GM21515 (cell line): ENCODE measurements around the gene DUSP23.
A peak's percentile ranks its signal among the peaks of the same experiment; 100 is the strongest.

Experiments used
- ATAC-seq: cut with Tn5 transposase; IDR thresholded peaks from one replicate; pipeline ENCODE4 v1.9.1; 2021; ENCODE audit not compliant: unreplicated experiment

Gene DUSP23

DNA sequence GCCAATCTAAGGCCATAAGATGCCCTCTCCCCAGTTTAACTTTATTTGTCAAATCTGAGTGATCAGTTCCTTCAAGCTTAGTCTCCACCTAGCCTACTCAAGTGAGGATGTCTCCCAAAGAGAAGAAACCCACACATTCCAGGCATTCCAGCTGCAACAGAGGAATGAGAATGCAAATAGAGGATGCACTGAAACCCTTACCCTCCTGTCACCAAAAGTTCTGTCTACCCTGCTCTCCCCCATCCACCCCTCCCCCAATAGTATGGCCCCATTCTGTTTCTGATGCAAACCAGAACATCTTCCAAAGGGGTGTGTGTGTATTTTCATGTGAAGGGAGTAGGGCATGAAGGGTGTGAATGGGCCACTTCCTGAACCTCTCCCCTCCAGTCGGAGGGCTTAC, 3.0 kb downstream of the DUSP23 start:
- no peak for ATAC-seq

DNA sequence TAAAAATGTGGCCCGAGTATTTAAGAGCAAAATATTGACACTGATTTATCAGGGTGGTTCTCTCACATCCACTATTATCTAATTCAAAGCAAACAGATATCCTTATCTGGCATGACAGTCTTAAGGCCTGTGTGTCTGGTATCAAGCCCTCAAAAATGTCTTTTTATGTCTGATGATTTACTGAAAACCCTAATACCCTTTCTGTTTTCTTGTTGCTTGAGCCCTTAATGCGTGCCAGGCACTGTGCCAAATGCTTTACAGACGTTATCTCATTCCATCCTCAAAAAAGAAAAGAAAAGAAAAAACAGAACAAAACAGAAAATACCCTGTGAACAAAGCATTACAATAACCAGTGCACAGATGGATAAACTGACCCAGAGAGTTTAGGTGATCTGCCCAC, 5.7 kb downstream of the DUSP23 start:
- ATAC-seq = no peak

DNA sequence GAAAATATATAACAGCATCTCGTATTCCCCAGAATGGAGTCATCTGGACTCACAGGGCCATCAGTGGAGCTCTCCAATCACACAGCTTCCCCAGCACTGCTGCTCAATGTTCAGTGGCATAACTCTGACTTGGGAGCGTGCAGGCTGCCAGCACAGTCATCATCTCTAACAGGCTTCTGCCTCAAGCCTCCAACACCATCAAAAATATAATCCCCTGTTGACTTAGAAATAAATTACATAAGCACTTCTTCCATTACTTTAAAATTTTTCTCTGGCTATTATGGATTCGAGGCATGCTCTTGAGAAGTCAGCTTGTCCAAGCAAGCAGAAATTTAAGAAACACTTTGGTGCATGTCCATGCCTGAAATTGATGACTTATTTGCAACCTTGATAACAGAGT, 6.2 kb downstream of the DUSP23 start:
- ATAC-seq = no peak

DNA sequence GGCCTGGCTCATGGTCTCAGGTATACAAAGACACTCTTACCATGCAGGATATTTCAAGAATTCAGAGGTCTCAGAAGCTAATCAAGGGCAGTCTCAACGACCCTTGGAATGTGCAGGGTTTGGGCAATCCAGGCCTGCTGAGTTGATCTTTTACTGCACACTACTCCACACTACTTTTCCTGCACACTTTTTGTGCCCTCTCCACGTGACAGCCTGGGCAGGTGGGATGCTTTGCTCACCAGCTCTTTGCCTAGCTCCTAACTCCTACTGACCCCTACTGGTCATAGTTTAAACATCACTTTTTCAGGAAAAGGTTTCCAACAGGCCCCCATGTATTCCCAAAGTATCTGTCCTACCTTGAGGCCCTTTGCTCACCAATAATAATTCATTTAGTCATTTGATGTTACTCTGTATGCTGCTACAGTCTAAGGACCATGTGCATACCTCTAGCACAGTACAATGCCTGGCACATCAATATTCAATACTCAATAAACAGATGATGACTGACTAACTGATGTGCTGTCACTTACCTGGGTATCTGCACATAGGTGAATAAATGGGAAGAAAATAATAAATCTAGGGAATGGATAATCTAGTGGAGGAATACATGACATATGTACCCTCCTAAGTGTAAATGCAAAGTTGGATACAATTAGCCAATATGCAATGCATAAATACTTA, 9.6 kb downstream of the DUSP23 start:
- ATAC-seq = no peak

DNA sequence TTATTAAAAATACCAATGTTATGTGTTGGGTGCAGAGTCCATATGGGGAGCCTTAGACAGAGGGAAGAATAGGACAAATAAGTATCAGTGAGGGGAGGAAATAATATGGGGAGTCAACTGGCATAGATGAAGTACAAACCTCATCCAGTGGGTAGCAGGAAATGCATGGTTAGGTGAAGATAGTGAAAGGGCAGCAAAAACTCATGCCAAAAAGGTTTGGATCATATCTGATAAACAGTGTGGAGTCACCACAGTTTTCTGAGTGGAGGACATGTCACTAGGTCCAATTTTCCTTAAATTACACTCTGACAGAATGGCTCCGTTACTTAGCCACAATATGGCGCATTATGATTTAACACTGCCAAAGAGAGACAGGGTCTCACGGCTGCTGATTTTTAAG, 10.3 kb downstream of the DUSP23 start:
- no peak for ATAC-seq

DNA sequence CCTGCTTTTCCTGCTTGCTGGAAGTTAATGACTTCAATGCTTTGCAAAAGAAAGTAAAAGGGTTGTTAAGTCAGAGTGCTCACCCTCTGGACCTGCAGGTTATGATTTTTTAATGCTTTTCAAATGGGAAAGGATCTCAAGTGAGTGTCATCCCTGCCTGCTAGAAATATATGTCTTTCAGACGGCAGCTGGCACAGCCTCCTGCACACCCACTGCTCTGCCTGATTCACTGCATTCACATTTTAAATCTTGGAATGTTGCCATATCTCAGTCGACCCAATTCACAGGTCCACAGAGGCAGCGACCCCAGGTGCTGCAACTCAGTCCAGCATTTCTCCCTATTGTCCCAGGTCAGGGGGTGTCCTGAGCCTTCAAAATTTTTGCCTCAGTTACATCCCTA, 10.7 kb downstream of the DUSP23 start:
- no peak for ATAC-seq

DNA sequence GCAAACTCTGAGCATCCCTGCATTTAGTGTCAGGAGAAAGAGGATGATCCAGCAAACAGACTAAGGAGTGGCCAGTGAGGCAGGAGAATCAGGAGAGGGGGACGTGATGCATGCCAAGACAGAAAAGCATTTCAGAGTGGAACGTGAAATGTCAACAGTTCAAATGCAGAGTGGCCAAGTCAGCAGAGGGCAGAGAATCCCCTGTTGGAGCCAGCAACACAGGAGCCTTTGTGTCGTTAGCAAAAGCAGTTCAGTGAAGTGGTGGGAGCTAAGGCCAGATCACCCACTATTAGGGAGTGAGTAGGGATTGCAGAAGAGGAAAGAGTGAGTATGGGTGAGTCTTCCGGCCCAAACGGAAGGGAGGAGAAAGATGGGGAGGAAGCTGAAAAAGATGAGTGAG, 14.8 kb downstream of the DUSP23 start:
- ATAC-seq = no peak

DNA sequence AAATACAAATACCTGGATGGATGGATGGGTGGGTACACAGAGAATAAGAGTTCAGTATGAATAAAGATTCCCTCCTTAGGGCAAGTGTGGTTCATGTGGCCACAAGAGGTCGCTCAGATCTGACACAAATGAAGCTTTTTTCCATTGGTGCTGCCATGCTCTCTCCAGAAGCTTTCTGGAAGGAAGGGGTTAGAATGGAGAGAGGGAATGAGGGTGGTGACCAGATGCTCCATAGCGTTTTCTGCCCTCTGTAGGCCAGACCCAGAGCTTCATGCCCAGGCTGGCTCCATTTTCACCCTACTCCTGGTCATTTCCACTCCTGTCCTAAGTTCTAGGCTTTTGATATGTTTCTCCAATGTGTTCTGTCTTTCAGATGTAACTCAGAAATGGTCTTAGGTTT, 18.1 kb downstream of the DUSP23 start:
- no peak for ATAC-seq

DNA sequence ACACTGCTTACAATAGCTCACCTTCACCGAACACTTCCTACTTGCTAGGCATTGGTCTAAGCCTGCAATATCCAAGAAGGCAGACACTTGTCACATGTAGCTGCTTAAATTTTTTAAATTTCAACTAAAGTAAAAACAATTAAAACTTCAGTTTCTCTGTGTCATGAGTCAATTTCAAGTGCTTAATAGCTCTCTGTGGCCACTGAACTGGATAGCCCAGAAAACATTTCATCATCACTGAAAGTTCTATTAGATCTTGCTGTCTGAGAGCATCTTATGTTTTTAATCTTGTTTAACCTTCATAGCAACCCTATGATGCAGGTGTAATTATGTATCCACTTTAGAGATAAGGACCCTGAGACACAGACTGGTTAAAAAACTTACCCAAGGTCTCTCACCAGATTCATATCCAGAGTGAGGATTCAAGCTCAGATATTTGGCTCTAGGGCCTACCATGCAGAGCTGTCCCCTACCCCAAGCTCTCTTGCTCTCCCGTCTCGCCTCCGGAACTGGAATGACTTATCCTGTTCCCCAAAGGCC, 18.8 kb downstream of the DUSP23 start:
- ATAC-seq = no peak

DNA sequence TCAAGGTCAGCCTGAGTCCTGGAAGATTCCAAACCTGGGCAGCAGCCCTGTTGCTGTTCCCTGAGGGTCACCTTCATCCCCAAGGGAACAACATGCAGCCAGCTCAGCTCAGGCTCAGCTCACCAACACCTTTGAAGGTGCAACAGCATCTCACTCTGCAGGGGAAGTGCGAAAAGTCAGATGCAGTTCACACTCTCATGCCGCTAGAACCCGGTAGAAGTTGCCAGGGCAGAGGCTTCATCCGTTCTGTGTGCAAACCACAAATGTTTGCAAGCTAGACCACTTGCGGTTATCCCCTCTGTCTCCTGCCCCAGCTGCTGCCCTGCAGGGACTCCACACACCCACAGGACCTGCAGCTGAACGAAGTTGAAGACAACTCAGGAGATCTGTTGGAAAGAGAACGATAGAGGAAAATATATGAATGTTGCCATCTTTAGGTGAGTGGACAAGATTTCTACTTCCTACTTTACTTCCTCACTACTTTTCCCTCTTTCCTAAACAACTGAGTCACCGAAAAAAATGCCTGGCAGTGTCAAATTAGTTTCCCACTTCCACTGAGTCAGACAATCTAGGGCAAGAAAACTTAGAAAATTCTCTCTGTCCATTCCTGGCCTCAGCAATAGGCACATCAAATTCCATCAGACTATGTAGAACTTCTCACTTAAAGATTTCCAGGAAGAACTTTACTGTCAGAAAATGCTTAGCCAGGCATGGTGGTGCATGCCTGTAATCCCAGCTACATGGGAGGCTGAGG, 19.6 kb downstream of the DUSP23 start:
- no peak for ATAC-seq

DNA sequence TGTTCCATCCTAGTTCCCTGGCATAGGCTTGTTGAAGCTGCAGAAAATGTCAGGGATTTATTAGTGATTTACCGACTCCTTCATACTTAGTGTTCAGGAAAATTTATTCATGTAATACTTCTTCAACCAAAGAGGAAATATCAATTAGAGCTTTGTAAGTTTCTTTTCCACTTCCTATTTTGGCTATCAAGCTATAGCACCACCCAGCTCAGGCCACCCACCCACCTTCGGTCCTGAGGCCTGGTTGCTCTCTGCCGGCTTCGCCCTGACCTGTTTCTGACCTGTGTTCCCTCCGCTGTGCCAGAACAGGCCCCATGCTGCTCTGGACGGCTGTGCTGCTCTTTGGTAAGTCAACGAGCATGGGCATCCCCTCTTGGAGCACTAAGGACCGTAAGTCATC, 21.3 kb downstream of the DUSP23 start, which contains the start of gene FCRL6:
Gene FCRL6, plus strand, starts transcription at position 250 of the 400 bp plus-strand sequence. Its CDS starts 65 bp downstream, at position 315.
- ATAC-seq = no peak

DNA sequence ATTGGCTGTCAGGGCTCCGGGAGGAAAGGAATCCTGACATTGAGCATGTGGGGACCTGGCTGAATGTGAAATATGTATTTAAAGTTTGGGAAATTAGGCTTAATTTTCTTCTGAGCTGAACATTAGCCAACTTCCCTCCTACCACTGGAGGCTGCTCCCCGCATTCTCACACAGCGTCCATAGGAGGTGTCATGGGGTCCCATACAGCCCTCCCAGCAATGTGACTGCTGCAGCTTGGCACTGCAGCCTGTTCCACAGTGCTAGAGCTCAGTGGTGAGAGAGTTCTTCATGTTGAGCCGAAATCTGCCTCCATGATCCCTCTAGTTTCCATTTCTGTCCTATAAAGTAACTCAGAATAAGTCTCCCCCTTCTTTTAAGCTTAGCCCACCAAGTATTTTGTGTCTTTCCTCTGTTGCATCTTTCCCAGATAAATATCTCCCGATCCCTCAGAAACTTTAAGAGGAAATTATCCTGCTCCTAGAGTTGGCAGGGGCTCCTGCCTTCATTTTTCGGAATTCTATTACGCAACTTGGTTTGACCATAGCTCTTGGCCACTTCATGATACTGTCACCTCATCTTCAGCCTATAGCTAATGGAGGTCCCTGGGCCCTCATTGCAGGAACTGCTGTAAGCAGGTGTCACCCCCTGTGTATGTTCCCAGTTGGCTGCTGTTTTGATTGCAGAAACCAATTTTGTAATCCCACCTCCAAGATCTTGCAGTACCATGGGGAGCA, 23.4 kb downstream of the DUSP23 start:
- no peak for ATAC-seq

DNA sequence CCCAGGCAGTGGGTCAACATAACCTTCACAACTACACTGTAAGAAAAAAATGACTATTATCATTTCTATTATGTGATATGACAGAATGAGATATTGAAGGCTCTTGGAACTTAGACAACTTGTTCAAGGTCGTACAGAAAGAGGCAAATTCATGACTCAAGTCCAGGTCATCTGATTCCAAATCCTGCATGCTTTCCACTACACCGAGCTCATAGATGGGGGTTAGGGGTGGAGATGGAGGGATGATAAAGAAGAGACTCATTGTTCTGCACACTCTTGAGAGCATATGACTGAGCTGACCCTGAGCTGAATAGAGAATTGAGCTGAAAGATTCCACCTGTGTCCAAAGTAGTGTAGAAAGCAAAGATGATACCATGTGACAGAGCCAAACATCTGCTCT, 24.2 kb downstream of the DUSP23 start:
- no peak for ATAC-seq

DNA sequence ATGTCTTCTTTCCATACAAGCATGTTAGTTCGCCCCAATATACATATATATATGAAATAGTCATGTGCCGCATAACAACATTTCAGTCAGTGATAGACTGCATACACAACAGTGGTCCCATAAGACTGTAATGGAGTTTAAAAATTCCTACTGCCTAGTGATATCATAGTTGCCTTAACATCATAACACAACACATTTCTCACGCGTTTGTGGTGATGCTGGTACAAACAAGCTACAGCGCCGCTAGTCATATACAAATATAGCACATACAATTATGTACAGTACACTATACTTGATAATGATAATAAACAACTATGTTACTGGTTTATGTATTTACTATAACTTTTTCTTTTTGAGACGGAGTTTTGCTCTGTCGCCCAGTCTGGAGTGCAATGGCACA, 35.2 kb downstream of the DUSP23 start:
- no peak for ATAC-seq

DNA sequence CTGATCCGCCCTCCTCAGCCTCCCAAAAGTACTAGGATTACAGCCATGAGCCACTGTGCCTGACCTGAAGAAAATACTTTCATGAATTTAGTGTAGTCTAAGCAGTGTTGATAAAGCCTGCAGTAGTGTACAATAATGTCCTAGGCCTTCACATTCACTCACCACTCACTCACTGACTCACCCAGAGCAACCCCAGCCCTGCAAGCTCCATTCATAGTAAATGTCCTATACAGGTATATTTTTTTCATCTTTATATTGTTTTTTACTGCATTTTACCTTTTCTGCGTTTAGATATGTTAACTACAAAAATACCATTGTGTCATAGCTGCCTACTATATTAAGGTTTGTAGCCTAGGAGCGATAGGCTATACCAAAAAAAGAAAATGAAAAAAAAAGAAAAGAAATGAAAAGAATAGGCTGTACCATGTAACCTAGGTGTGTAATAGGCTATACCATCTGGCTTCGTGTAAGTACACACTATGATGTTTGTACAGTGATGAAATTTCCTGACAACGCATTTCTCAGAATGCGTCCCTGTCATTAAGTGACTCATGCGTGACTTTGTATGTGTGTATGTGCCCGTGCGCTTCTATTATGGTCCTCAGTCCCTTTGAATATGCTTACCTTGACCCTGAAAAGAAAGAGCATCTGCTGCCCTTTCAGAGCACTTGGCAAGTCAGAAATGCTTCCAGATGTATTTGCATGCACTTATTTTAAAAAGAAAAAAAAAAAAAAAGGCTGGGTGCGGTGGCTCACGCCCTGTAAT, 36.7 kb downstream of the DUSP23 start:
- ATAC-seq = no peak

DNA sequence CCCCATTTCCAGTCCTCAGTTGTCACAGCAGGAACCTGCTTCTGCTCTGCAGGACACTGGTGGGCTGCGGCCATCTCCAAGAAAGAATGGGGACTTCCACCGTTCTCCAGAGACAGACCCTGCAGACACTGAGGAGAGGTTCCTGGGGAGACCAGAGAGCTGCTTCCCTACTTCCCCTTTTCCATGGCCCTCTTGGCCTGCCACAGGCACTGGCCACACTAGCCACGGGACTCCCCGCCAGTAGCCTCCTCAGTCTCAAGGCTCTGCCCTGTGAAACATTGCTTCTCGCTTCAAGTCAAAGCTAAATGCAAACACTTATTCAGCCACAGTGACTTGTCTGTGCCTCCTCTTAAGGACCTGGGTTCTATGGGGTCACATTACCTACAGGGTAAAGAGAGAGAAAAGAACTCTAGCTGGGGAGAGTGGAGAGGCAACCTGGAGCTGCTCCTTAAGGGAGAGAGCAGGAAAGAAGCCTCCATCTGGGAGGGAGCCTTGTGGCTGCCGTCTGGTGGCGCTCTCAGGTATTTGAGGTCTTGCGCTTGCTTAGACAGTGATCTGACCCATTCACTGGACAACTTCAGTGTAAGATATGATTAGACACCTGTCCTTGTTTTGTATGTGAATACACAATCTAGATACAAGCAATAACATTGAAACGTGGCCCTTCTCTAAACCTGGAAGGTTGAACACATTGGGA, 40.6 kb downstream of the DUSP23 start:
- no peak for ATAC-seq

DNA sequence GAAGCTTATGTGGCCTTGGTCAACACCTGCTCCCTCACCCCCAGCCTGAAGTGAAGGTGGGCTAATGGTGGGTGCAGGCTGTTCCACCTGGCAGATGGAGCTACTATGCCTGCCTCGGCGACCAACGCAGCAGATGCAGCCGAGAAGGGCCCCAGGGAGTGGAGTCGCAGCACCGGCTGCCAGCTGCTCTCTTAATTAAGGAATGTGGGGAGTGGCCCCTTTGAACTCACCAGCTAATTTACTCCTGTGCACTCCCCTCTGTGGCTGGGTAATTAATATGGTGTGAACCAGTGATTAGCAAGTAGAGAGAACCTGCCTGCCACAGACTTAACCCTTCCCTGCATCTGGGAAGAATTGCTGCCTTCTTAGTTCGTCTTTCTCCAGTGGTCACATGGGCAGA, 42.6 kb downstream of the DUSP23 start:
- ATAC-seq = no peak

DNA sequence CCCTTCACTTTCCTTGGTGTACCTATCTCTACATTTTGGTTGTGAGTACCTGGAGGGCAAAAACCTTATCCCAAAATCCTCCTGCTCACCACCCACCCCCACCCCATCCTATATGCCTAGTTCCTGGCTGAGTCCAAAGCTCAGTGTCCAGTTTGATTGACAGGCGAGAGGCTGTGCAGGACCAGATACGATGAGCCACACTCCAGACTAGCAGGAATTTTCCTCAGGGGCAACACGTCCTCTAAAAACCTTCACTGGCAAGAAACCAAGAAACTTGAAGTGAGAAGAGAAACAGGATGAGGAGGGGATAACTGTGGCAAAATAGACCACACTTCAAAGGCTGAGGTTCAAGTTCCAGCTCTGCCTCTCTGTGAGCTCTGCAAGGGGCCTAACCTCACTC, 44.8 kb downstream of the DUSP23 start:
- no peak for ATAC-seq

DNA sequence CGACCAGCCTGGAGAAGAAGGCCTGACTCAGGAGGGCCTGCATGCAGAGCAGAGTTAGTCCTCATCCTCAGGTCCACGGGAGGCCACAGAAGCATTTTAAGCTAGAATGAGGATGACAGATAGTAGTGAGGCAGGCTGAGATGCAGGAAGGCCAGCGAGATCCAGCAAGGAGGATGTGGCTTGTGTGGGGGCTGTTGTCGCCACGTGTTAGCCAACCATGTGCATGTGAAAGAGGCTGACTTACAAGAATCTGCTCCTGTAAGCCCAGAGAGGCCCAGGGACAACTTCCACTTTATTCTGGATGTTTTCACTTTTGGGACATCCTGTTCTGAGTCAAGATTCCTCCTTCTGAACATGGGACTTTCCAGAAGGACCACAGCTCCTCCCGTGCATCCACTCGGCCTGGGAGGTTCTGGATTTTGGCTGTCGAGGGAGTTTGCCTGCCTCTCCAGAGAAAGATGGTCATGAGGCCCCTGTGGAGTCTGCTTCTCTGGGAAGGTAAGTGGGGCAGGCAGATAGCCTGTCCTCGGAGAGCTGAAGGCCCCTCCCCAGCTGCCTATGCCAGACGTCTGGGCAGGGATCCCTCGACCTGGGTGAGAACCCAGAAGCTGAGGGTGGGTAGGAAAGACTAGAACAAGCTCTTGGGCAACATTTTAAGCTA, 45.8 kb downstream of the DUSP23 start, which contains the start of gene SLAMF8:
Gene SLAMF8, plus strand, starts transcription at position 433 of the 661 bp plus-strand sequence. Its CDS starts 26 bp downstream, at position 459.
- ATAC-seq = peak; percentile 45

DNA sequence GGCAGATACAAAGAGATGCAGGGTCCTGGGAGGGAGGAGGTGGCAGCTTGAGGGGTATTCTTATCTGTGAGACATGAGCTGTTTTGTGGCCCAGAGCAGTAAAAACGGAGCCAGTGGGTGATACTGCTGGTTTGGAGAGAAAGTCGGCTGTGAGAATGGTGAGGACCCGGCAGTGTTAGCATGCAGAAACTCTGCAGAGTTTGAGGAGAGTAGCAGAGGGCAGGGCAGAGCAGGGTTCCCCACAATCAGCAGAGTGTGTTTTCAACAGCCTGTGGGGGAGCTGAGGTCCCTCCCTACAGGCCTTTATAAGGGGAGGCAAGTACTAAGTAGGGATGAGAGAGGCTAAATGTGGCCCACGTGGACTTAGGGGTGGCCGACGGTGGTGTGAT, 46.3 kb downstream of the DUSP23 start:
- ATAC-seq = no peak
